ENCODE measurements around the gene MEP1A.
"Not testable (repeated sequence)": the region's sequence is repeated elsewhere in the genome, so short reads cannot be mapped to it uniquely, and the experiment has no call there.

- not testable (repeated sequence) for TF ChIP-seq CTCF (IDR thresholded peaks at IDR 0.05; ENCODE audit: low read depth, low read length); POLR2A (IDR thresholded peaks at IDR 0.05; ENCODE audit: extremely low read depth, insufficient read length); MYC (IDR thresholded peaks at IDR 0.05; ENCODE audit: low read depth, low read length)
- TF ChIP-seq, protein P1, sequence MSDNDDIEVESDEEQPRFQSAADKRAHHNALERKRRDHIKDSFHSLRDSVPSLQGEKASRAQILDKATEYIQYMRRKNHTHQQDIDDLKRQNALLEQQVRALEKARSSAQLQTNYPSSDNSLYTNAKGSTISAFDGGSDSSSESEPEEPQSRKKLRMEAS (IDR thresholded peaks at IDR 0.05; ENCODE audit: low read depth, low read length) = not testable (repeated sequence)
Measured at GRCh38 chr6:46834257-46834916, 41.2 kb downstream of the MEP1A start.
